Esophagus squamous epithelium (tissue), 4 donors: ENCODE results near the gene MAGEA9.
"Not testable (repeated sequence)": the region's sequence is repeated elsewhere in the genome, so short reads cannot be mapped to it uniquely, and the experiment has no call there.

Source experiments
- CTCF ChIP-seq, 6 experiments: fragments of 450-650 bp in 4 of 6; fragments of 200-600 bp in 2 of 6; sonication (generic) in 2 of 6; IDR thresholded peaks; one replicate each; pipeline ENCODE4 v1.5.1; 2016 to 2019; ENCODE audit warnings: antibody characterized with exemption in 6 of 6, mild to moderate bottlenecking in 4 of 6, moderate library complexity in 4 of 6
- POLR2A ChIP-seq, 4 donors: fragments of 450-650 bp; IDR thresholded peaks; one replicate each; pipeline ENCODE4 v1.6.1; 2017; ENCODE audit warnings: antibody characterized with exemption in 4 of 4, mild to moderate bottlenecking in 4 of 4, moderate library complexity in 3 of 4

- TF ChIP-seq CTCF, POLR2A (IDR thresholded peaks at IDR 0.05): not testable (repeated sequence)
Measured at GRCh38 chrX:149773026-149773425, 8.7 kb upstream of the MAGEA9 start.
